Nephron progenitor cell (in vitro differentiated cells): Measurements from ENCODE around the gene ATG5.

Experiments used
- DNase-seq: peaks from one replicate; pipeline ENCODE4 v3.0.0; 2021
- H3K27ac Mint-ChIP-seq: 2 replicates; pipeline ENCODE4 v1.8.0; 2021; ENCODE audit warnings: mild to moderate bottlenecking, moderate library complexity, mixed read lengths
- H3K27me3 Mint-ChIP-seq: 2 replicates; pipeline ENCODE4 v1.8.0; 2021; ENCODE audit warnings: mild to moderate bottlenecking, low read depth, mixed read lengths; ENCODE audit not compliant: poor library complexity
- H3K36me3 Mint-ChIP-seq: 2 replicates; pipeline ENCODE4 v1.8.0; 2021; ENCODE audit warnings: low read depth, mixed read lengths
- H3K4me1 Mint-ChIP-seq: 2 replicates; pipeline ENCODE4 v1.8.0; 2021; ENCODE audit warnings: mixed read lengths
- H3K4me3 Mint-ChIP-seq: 2 replicates; pipeline ENCODE4 v1.8.0; 2021; ENCODE audit warnings: mild to moderate bottlenecking, moderate library complexity, mixed read lengths
- H3K9me3 Mint-ChIP-seq: 2 replicates; pipeline ENCODE4 v1.8.0; 2021; ENCODE audit warnings: mild to moderate bottlenecking, moderate library complexity, mixed read lengths
- CTCF ChIP-seq: fragments of 200-600 bp; sonication (generic); IDR thresholded peaks from 2 replicates; pipeline ENCODE4 v1.5.0; 2021; ENCODE audit warnings: antibody characterized with exemption

The ATG5 gene

GRCh38 chr6:106318851-106319250, 6.7 kb downstream of the ATG5 start:
- peaks cover 10% of the 10 kb centered on the region for H3K9me3 Mint-ChIP-seq
- H3K27me3 Mint-ChIP-seq = no peaks in the 10 kb centered on the region
- peaks cover 18% of the 10 kb centered on the region for H3K4me1 Mint-ChIP-seq
- no peak overlapping the region for H3K4me3 Mint-ChIP-seq
- TF ChIP-seq CTCF = no peak
- H3K36me3 Mint-ChIP-seq = peaks cover 39% of the 10 kb centered on the region
- DNase-seq = no peak
- H3K27ac Mint-ChIP-seq = no peak overlapping the region

GRCh38 chr6:106318061-106318460, 7.5 kb downstream of the ATG5 start:
- no peak overlapping the region for H3K27ac Mint-ChIP-seq
- no peaks in the 10 kb centered on the region for H3K27me3 Mint-ChIP-seq
- DNase-seq = no peak
- peaks cover 16% of the 10 kb centered on the region for H3K4me1 Mint-ChIP-seq
- peaks cover 5% of the 10 kb centered on the region for H3K9me3 Mint-ChIP-seq
- TF ChIP-seq CTCF = no peak
- peaks cover 39% of the 10 kb centered on the region for H3K36me3 Mint-ChIP-seq
- H3K4me3 Mint-ChIP-seq = no peak overlapping the region

GRCh38 chr6:106316375-106316766, 9.2 kb downstream of the ATG5 start:
- no peak overlapping the region for H3K4me3 Mint-ChIP-seq

GRCh38 chr6:106315765-106316374, 9.7 kb downstream of the ATG5 start:
- Mint-ChIP-seq H3K4me3 (no peak overlapping the region), H3K9me3 (peaks cover 4% of the 10 kb centered on the region), H3K27me3 (no peaks in the 10 kb centered on the region), H3K27ac (no peak overlapping the region), H3K4me1 (peaks cover 30% of the 10 kb centered on the region), H3K36me3 (peaks cover 43% of the 10 kb centered on the region)
- no peak for DNase-seq
- no peak for TF ChIP-seq CTCF

More at GRCh38 chr6:106316375-106316766, 9.2 kb downstream of the ATG5 start:
- H3K36me3 Mint-ChIP-seq = peaks cover 41% of the 10 kb centered on the region
- TF ChIP-seq CTCF = no peak
- no peak for DNase-seq
- H3K27me3 Mint-ChIP-seq = no peaks in the 10 kb centered on the region
- peaks cover 4% of the 10 kb centered on the region for H3K9me3 Mint-ChIP-seq
- peaks cover 25% of the 10 kb centered on the region for H3K4me1 Mint-ChIP-seq
- H3K27ac Mint-ChIP-seq = peak overlapping the region; percentile 1

- Mint-ChIP-seq H3K9me3 (peaks cover 4% of the 10 kb centered on the region), H3K27me3 (no peaks in the 10 kb centered on the region), H3K4me3 (no peak overlapping the region), H3K27ac (no peak overlapping the region), H3K36me3 (peaks cover 47% of the 10 kb centered on the region), H3K4me1 (peaks cover 38% of the 10 kb centered on the region)
- no peak for TF ChIP-seq CTCF
- no peak for DNase-seq
Observed at GRCh38 chr6:106309766-106310373, 15.7 kb downstream of the ATG5 start.

GRCh38 chr6:106308985-106309384, 16.6 kb downstream of the ATG5 start:
- no peak overlapping the region for H3K4me3 Mint-ChIP-seq
- H3K4me1 Mint-ChIP-seq = peaks cover 38% of the 10 kb centered on the region
- no peak for TF ChIP-seq CTCF
- H3K27ac Mint-ChIP-seq = no peak overlapping the region
- no peak for DNase-seq
- H3K27me3 Mint-ChIP-seq = no peaks in the 10 kb centered on the region
- H3K9me3 Mint-ChIP-seq = peaks cover 4% of the 10 kb centered on the region
- peaks cover 44% of the 10 kb centered on the region for H3K36me3 Mint-ChIP-seq
